Stimulated activated effector memory CD8-positive, alpha-beta T cell treated with anti-CD3 and anti-CD28 coated beads, Interleukin-12 subunit alpha, Interleukin-12 subunit beta, amount 100 ng/mL, for 72 hours (primary cell): ENCODE data around the gene CYTH4.

ENCODE experiments used
- ATAC-seq: fragments of 150-1000 bp; cut with Tn5 transposase; 2 replicates; pipeline ENCODE4 v1.10.0; 2021
- DNase-seq, 2 donors: peaks; one replicate each; pipeline ENCODE4 v3.0.0; 2021 to 2022; ENCODE audit warnings: low spot score in 2 of 2
- H3K27ac Mint-ChIP-seq: one replicate; pipeline ENCODE4 v1.8.0; 2022; ENCODE audit warnings: mild to moderate bottlenecking, mixed read lengths
- H3K36me3 Mint-ChIP-seq: one replicate; pipeline ENCODE4 v1.8.0; 2022; ENCODE audit warnings: mild to moderate bottlenecking, mixed read lengths
- H3K4me1 Mint-ChIP-seq: one replicate; pipeline ENCODE4 v1.8.0; 2022; ENCODE audit warnings: mixed read lengths
- H3K4me3 Mint-ChIP-seq: one replicate; pipeline ENCODE4 v1.8.0; 2022; ENCODE audit warnings: mild to moderate bottlenecking, mixed read lengths
- H3K9me3 Mint-ChIP-seq: one replicate; pipeline ENCODE4 v1.8.0; 2022; ENCODE audit warnings: mixed read lengths

CYTH4 gene

GRCh38 chr22:37331034-37331428 lies 48.7 kb downstream of the CYTH4 start:
- Mint-ChIP-seq H3K9me3 (no peaks in the 10 kb centered on the region), H3K27ac (no peak overlapping the region), H3K4me1 (peaks cover 24% of the 10 kb centered on the region), H3K36me3 (peaks cover 6% of the 10 kb centered on the region), H3K4me3 (no peak overlapping the region)
- DNase-seq (no peak), ATAC-seq (peak; percentile 9)

- no peak overlapping the region for H3K4me3 Mint-ChIP-seq
- ATAC-seq, result no peak
- H3K9me3 Mint-ChIP-seq, result no peaks in the 10 kb centered on the region
- DNase-seq, result no peak
- peaks cover 25% of the 10 kb centered on the region for H3K4me1 Mint-ChIP-seq
- no peak overlapping the region for H3K27ac Mint-ChIP-seq
- peaks cover 6% of the 10 kb centered on the region for H3K36me3 Mint-ChIP-seq
These were observed 49.7 kb downstream of the CYTH4 start for GRCh38 chr22:37331856-37332536.

- DNase-seq, result no peak
These were observed 51.6 kb downstream of the CYTH4 start for GRCh38 chr22:37333724-37334460.

GRCh38 chr22:37334461-37334858 lies 52.2 kb downstream of the CYTH4 start:
- H3K9me3 Mint-ChIP-seq, result no peaks in the 10 kb centered on the region
- DNase-seq (no peak), ATAC-seq (no peak)
- H3K4me3 Mint-ChIP-seq, result no peak overlapping the region
- no peak overlapping the region for H3K27ac Mint-ChIP-seq
- no peaks in the 10 kb centered on the region for H3K36me3 Mint-ChIP-seq
- peaks cover 32% of the 10 kb centered on the region for H3K4me1 Mint-ChIP-seq

More at GRCh38 chr22:37333724-37334460, 51.6 kb downstream of the CYTH4 start:
- no peak overlapping the region for H3K4me3 Mint-ChIP-seq
- H3K36me3 Mint-ChIP-seq, result peaks cover 5% of the 10 kb centered on the region
- peaks cover 32% of the 10 kb centered on the region for H3K4me1 Mint-ChIP-seq
- no peaks in the 10 kb centered on the region for H3K9me3 Mint-ChIP-seq
- no peak for ATAC-seq
- no peak overlapping the region for H3K27ac Mint-ChIP-seq

GRCh38 chr22:37334859-37335805 lies 52.8 kb downstream of the CYTH4 start:
- peak overlapping the region; percentile 28 for H3K4me3 Mint-ChIP-seq
- peaks cover 30% of the 10 kb centered on the region for H3K4me1 Mint-ChIP-seq
- DNase-seq, result no peak
- H3K27ac Mint-ChIP-seq, result no peak overlapping the region
- H3K9me3 Mint-ChIP-seq, result no peaks in the 10 kb centered on the region
- ATAC-seq, result no peak
- no peaks in the 10 kb centered on the region for H3K36me3 Mint-ChIP-seq

GRCh38 chr22:37335806-37336199 lies 53.5 kb downstream of the CYTH4 start:
- no peaks in the 10 kb centered on the region for H3K36me3 Mint-ChIP-seq
- H3K4me1 Mint-ChIP-seq, result peaks cover 26% of the 10 kb centered on the region
- H3K27ac Mint-ChIP-seq, result no peak overlapping the region
- ATAC-seq, result no peak
- no peak overlapping the region for H3K4me3 Mint-ChIP-seq
- DNase-seq, result no peak
- H3K9me3 Mint-ChIP-seq, result no peaks in the 10 kb centered on the region

GRCh38 chr22:37336579-37336978 lies 54.3 kb downstream of the CYTH4 start:
- peaks cover 22% of the 10 kb centered on the region for H3K4me1 Mint-ChIP-seq
- H3K9me3 Mint-ChIP-seq, result no peaks in the 10 kb centered on the region
- H3K36me3 Mint-ChIP-seq, result no peaks in the 10 kb centered on the region
- DNase-seq, result no peak
- no peak overlapping the region for H3K4me3 Mint-ChIP-seq
- ATAC-seq, result no peak
- no peak overlapping the region for H3K27ac Mint-ChIP-seq

GRCh38 chr22:37337204-37337943 lies 55.1 kb downstream of the CYTH4 start:
- H3K4me3 Mint-ChIP-seq, result no peak overlapping the region

GRCh38 chr22:37338539-37339246 lies 56.4 kb downstream of the CYTH4 start:
- Mint-ChIP-seq H3K9me3 (no peaks in the 10 kb centered on the region), H3K4me1 (peaks cover 26% of the 10 kb centered on the region), H3K4me3 (no peak overlapping the region), H3K27ac (no peak overlapping the region), H3K36me3 (no peaks in the 10 kb centered on the region)
- no peak for ATAC-seq
- DNase-seq, result no peak

More at GRCh38 chr22:37337204-37337943, 55.1 kb downstream of the CYTH4 start:
- H3K4me1 Mint-ChIP-seq, result peaks cover 24% of the 10 kb centered on the region
- DNase-seq, result no peak
- H3K9me3 Mint-ChIP-seq, result no peaks in the 10 kb centered on the region
- no peak overlapping the region for H3K27ac Mint-ChIP-seq
- no peak for ATAC-seq
- no peaks in the 10 kb centered on the region for H3K36me3 Mint-ChIP-seq

- Mint-ChIP-seq H3K4me1 (peaks cover 28% of the 10 kb centered on the region), H3K4me3 (no peak overlapping the region), H3K36me3 (no peaks in the 10 kb centered on the region), H3K9me3 (no peaks in the 10 kb centered on the region), H3K27ac (no peak overlapping the region)
- DNase-seq (no peak), ATAC-seq (no peak)
These were observed 58.3 kb downstream of the CYTH4 start for GRCh38 chr22:37340331-37341262.

GRCh38 chr22:37342065-37342464 lies 59.8 kb downstream of the CYTH4 start:
- no peaks in the 10 kb centered on the region for H3K36me3 Mint-ChIP-seq
- no peak for DNase-seq
- no peak for ATAC-seq
- no peak overlapping the region for H3K27ac Mint-ChIP-seq
- no peaks in the 10 kb centered on the region for H3K9me3 Mint-ChIP-seq
- no peak overlapping the region for H3K4me3 Mint-ChIP-seq
- peaks cover 23% of the 10 kb centered on the region for H3K4me1 Mint-ChIP-seq

GRCh38 chr22:37343348-37343747 lies 61.0 kb downstream of the CYTH4 start:
- H3K4me3 Mint-ChIP-seq, result no peak overlapping the region
- no peak overlapping the region for H3K27ac Mint-ChIP-seq
- no peak for ATAC-seq
- H3K9me3 Mint-ChIP-seq, result no peaks in the 10 kb centered on the region
- H3K36me3 Mint-ChIP-seq, result no peaks in the 10 kb centered on the region
- no peak for DNase-seq
- H3K4me1 Mint-ChIP-seq, result peaks cover 18% of the 10 kb centered on the region

- ATAC-seq, result no peak
- H3K4me3 Mint-ChIP-seq, result no peak overlapping the region
These were observed 61.8 kb downstream of the CYTH4 start for GRCh38 chr22:37343863-37344734.

More at GRCh38 chr22:37343863-37344734, 61.8 kb downstream of the CYTH4 start:
- Mint-ChIP-seq H3K4me1 (peaks cover 16% of the 10 kb centered on the region), H3K27ac (peak overlapping the region; percentile 81), H3K36me3 (no peaks in the 10 kb centered on the region), H3K9me3 (no peaks in the 10 kb centered on the region)
- DNase-seq, result no peak
